Thyroid gland (tissue), 4 donors: ENCODE results near the gene SCN1A. TPM values are rescaled to one million over a fixed set of nuclear protein-coding genes. Genes with fewer than 3 reads are reported as not detected.

Source experiments
- DNase-seq, 2 donors: peaks; one replicate each; pipeline ENCODE4 v3.0.0-alpha.2; 2019
- H3K27ac ChIP-seq, 3 donors: fragments of 200-600 bp; sonication (generic); 1 replicate in 2 of 3; 2 replicates in 1 of 3; pipeline ENCODE4 v1.5.1; 2016 to 2019; ENCODE audit warnings: mild to moderate bottlenecking in 1 of 3, moderate library complexity in 1 of 3
- H3K27me3 ChIP-seq: fragments of 200-600 bp; sonication (generic); one replicate; pipeline ENCODE4 v1.5.1; 2019
- H3K36me3 ChIP-seq, 2 donors: fragments of 200-600 bp; sonication (generic); one replicate each; pipeline ENCODE4 v1.5.1; 2016 to 2019
- H3K4me1 ChIP-seq, 2 donors: fragments of 200-600 bp; sonication (generic); one replicate each; pipeline ENCODE4 v1.5.1; 2017 to 2019
- H3K4me3 ChIP-seq, 3 donors: fragments of 200-600 bp; sonication (generic); replicated peaks in 1 of 3; 1 replicate in 2 of 3; 2 replicates in 1 of 3; pipeline ENCODE4 v1.5.1; 2016; ENCODE audit warnings: mild to moderate bottlenecking in 1 of 3
- H3K9me3 ChIP-seq: fragments of 200-600 bp; sonication (generic); one replicate; pipeline ENCODE4 v1.5.1; 2017
- CTCF ChIP-seq, 6 experiments: fragments of 200-600 bp in 3 of 6; fragments of 450-650 bp in 3 of 6; sonication (generic) in 3 of 6; IDR thresholded peaks; one replicate each; pipeline ENCODE4 v1.5.1; 2016 to 2019; ENCODE audit warnings: antibody characterized with exemption in 6 of 6, mild to moderate bottlenecking in 2 of 6, inconsistent platforms in 1 of 6, moderate library complexity in 1 of 6
- POLR2A ChIP-seq, 2 donors: fragments of 450-650 bp; IDR thresholded peaks; one replicate each; pipeline ENCODE4 v1.6.1; 2017; ENCODE audit warnings: antibody characterized with exemption in 2 of 2, mild to moderate bottlenecking in 2 of 2, moderate library complexity in 1 of 2
- WGBS, 2 donors: methylation state at CpG; one replicate each; pipeline ENCODE4 v1.1.5; 2017; 5-methylcytosine and 5-hydroxymethylcytosine counted together
- intact Hi-C: fragments of 100-400 bp; cut with DNase I; formaldehyde crosslinking; loops from one replicate; pipeline ENCODE4 v1.15.1; 2023
- total RNA-seq, 4 donors: library from RNA; depleted of rRNA; stranded (reverse); fragments of >200 nt; gene quantifications; one replicate each; pipeline ENCODE4 v1.2.3, GENCODE V29; 2016

The SCN1A gene
- total RNA-seq, 4 donors from 2014 or later = not detected

- no peak for DNase-seq
- Histone ChIP-seq H3K4me1 (no peaks in the 10 kb centered on the region), H3K27ac (no peak overlapping the region), H3K27me3 (no peaks in the 10 kb centered on the region), H3K4me3 (no peak overlapping the region), H3K9me3 (no peaks in the 10 kb centered on the region), H3K36me3 (no peaks in the 10 kb centered on the region)
- TF ChIP-seq POLR2A (IDR thresholded peaks at IDR 0.05) (no peak), CTCF (IDR thresholded peaks at IDR 0.05) (no peak)
- intact Hi-C loops = no loop called here
These were observed 43.5 kb downstream of the SCN1A start for GRCh38 chr2:166084301-166084700.

GRCh38 chr2:166082736-166083135, 45.1 kb downstream of the SCN1A start:
- Histone ChIP-seq H3K4me3 (no peak overlapping the region), H3K4me1 (no peaks in the 10 kb centered on the region), H3K9me3 (no peaks in the 10 kb centered on the region), H3K27ac (no peak overlapping the region), H3K36me3 (no peaks in the 10 kb centered on the region), H3K27me3 (no peaks in the 10 kb centered on the region)
- no peak for DNase-seq
- 24 to 29% methylated on average over 2 of the region's 2 CpGs for WGBS, 2 donors
- TF ChIP-seq POLR2A (IDR thresholded peaks at IDR 0.05) (no peak), CTCF (IDR thresholded peaks at IDR 0.05) (no peak)
- intact Hi-C loops = no loop called here

GRCh38 chr2:166081852-166082251, 46.0 kb downstream of the SCN1A start:
- intact Hi-C loops = no loop called here
- Histone ChIP-seq H3K4me3 (no peak overlapping the region), H3K9me3 (no peaks in the 10 kb centered on the region), H3K4me1 (no peaks in the 10 kb centered on the region), H3K27ac (no peak overlapping the region), H3K27me3 (no peaks in the 10 kb centered on the region), H3K36me3 (no peaks in the 10 kb centered on the region)
- no peak for TF ChIP-seq POLR2A (IDR thresholded peaks at IDR 0.05)
- TF ChIP-seq CTCF (IDR thresholded peaks at IDR 0.05) = no peak
- DNase-seq = no peak

- TF ChIP-seq CTCF (IDR thresholded peaks at IDR 0.05) = no peak
- no peak for TF ChIP-seq POLR2A (IDR thresholded peaks at IDR 0.05)
- DNase-seq = no peak
- H3K36me3 ChIP-seq = no peaks in the 10 kb centered on the region
- H3K9me3 ChIP-seq = no peaks in the 10 kb centered on the region
- H3K27ac ChIP-seq = no peak overlapping the region
- H3K4me1 ChIP-seq = no peaks in the 10 kb centered on the region
- H3K4me3 ChIP-seq = no peak overlapping the region
- intact Hi-C loops = no loop called here
- 81 to 82% methylated on average over 4 of the region's 4 CpGs for WGBS, 2 donors
- no peaks in the 10 kb centered on the region for H3K27me3 ChIP-seq
These were observed 46.6 kb downstream of the SCN1A start for GRCh38 chr2:166081131-166081632.

- TF ChIP-seq POLR2A (IDR thresholded peaks at IDR 0.05) (no peak), CTCF (IDR thresholded peaks at IDR 0.05) (no peak)
- 78 to 86% methylated on average over 2 of the region's 2 CpGs for WGBS, 2 donors
- intact Hi-C loops = no loop called here
- Histone ChIP-seq H3K27me3 (no peaks in the 10 kb centered on the region), H3K36me3 (no peaks in the 10 kb centered on the region), H3K4me3 (no peak overlapping the region), H3K9me3 (no peaks in the 10 kb centered on the region), H3K27ac (no peak overlapping the region), H3K4me1 (no peaks in the 10 kb centered on the region)
- DNase-seq = no peak
These were observed 53.4 kb downstream of the SCN1A start for GRCh38 chr2:166074430-166074829.
